Measurements from ENCODE around the gene ARMC9. TPM values are rescaled to one million over a fixed set of nuclear protein-coding genes. Genes with fewer than 3 reads are reported as not detected.

Gene ARMC9
- total and polyA plus RNA-seq, 2 experiments from 2014 or later: 22.5 to 23.7 TPM

DNA sequence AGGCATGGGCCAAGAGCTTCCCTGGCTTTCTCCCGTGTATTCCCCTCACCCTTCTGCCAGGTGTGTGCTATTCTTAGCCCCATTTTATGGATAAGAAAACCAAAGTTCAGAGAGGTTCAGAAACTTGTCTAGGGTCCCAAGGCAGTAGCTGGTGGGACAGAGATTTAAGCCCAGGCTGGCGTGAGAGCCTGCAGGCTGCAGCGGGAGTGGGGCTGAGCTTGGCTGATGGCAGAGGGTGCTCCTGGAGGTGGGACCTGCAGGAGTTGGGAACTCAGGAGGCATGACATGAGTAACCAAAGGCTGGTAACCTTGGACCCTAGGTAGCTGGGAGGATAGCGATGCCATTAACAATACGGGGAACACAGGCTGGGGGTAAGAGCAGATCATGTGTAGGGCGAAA, 109.8 kb downstream of the ARMC9 start:
- Histone ChIP-seq H3K27ac (no peak overlapping the region), H3K4me1 (ENCODE audit: insufficient read depth) (peaks cover 9% of the 10 kb centered on the region), H3K4me3 (no peak overlapping the region), H3K36me3 (replicated peaks; ENCODE audit: insufficient read depth, low read depth) (no peaks in the 10 kb centered on the region), H3K9me2 (replicated peaks; ENCODE audit: insufficient read depth) (no peaks in the 10 kb centered on the region), H4K20me1 (ENCODE audit: insufficient read depth, poor library complexity, severe bottlenecking) (no peaks in the 10 kb centered on the region), H3K27me3 (no peaks in the 10 kb centered on the region), H3K4me2 (no peak overlapping the region), H2AFZ (no peak overlapping the region), H3K9me3 (ENCODE audit: low read depth) (no peaks in the 10 kb centered on the region), H3K79me2 (no peaks in the 10 kb centered on the region)
- no peak for TF ChIP-seq EZH2 (IDR thresholded peaks at IDR 0.05; ENCODE audit: borderline replicate concordance)
- TF ChIP-seq, protein P1, sequence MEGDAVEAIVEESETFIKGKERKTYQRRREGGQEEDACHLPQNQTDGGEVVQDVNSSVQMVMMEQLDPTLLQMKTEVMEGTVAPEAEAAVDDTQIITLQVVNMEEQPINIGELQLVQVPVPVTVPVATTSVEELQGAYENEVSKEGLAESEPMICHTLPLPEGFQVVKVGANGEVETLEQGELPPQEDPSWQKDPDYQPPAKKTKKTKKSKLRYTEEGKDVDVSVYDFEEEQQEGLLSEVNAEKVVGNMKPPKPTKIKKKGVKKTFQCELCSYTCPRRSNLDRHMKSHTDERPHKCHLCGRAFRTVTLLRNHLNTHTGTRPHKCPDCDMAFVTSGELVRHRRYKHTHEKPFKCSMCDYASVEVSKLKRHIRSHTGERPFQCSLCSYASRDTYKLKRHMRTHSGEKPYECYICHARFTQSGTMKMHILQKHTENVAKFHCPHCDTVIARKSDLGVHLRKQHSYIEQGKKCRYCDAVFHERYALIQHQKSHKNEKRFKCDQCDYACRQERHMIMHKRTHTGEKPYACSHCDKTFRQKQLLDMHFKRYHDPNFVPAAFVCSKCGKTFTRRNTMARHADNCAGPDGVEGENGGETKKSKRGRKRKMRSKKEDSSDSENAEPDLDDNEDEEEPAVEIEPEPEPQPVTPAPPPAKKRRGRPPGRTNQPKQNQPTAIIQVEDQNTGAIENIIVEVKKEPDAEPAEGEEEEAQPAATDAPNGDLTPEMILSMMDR (IDR thresholded peaks at IDR 0.05; ENCODE audit: poor library complexity): no peak
- no peak for TF ChIP-seq EZH2phosphoT487 (IDR thresholded peaks at IDR 0.05; ENCODE audit: low read depth, severe bottlenecking, unreplicated experiment)
- no peak for DNase-seq (ENCODE audit: low spot score)
- WGBS (ENCODE audit: low lambda C conversion rate, missing lambda C conversion rate): over 99% methylated on average over 6 of the region's 6 CpGs

DNA sequence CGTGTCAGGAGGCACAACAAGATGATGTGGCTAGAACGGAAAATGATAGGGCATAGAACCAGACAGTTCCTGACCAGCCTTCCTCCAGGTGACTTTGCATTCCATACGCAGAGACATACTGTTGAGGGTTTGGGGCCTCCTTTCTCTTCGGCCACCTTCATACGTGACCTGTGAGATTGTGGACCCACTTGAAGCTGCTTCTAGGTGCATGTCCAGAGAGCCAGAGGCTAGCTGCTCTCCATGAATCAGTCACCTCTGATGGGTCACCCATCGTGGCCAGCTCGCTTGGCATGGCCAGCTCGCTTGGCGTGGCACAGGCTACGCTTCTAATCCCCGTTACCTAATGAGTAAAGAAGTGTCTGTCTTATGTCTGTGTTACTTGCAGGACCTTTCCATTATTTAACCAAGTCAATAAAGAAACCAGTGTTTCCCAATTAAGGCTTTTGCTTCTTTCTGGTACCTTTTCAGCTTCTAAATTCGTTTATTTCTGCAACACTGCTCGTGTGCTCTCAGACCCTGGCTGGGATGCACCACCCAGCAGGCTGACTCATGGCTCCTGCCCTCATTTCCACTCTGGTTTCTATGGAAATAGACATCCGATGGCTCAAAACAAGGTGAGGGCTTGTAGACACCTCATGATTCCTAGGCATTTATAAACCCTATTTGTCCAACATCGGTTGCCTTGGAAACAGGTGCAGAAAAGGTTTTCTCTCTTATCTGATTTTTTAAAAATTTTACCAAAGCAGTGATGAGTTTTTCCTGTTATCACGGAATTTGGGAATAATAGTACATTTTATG, 110.4 kb downstream of the ARMC9 start:
- Histone ChIP-seq H3K79me2 (no peaks in the 10 kb centered on the region), H3K27ac (no peak overlapping the region), H3K9me2 (replicated peaks; ENCODE audit: insufficient read depth) (no peaks in the 10 kb centered on the region), H3K4me2 (no peak overlapping the region), H3K9me3 (ENCODE audit: low read depth) (no peaks in the 10 kb centered on the region), H2AFZ (no peak overlapping the region), H4K20me1 (ENCODE audit: insufficient read depth, poor library complexity, severe bottlenecking) (no peaks in the 10 kb centered on the region), H3K4me1 (ENCODE audit: insufficient read depth) (peaks cover 9% of the 10 kb centered on the region), H3K36me3 (replicated peaks; ENCODE audit: insufficient read depth, low read depth) (no peaks in the 10 kb centered on the region), H3K4me3 (no peak overlapping the region), H3K27me3 (no peaks in the 10 kb centered on the region)
- peak; percentile 28 for DNase-seq (ENCODE audit: low spot score)
- 93% methylated on average over 16 of the region's 16 CpGs for WGBS (ENCODE audit: low lambda C conversion rate, missing lambda C conversion rate)
- TF ChIP-seq, protein P1 (IDR thresholded peaks at IDR 0.05; ENCODE audit: poor library complexity): no peak
- no peak for TF ChIP-seq EZH2phosphoT487 (IDR thresholded peaks at IDR 0.05; ENCODE audit: low read depth, severe bottlenecking, unreplicated experiment)
- TF ChIP-seq EZH2 (IDR thresholded peaks at IDR 0.05; ENCODE audit: borderline replicate concordance): no peak

DNA sequence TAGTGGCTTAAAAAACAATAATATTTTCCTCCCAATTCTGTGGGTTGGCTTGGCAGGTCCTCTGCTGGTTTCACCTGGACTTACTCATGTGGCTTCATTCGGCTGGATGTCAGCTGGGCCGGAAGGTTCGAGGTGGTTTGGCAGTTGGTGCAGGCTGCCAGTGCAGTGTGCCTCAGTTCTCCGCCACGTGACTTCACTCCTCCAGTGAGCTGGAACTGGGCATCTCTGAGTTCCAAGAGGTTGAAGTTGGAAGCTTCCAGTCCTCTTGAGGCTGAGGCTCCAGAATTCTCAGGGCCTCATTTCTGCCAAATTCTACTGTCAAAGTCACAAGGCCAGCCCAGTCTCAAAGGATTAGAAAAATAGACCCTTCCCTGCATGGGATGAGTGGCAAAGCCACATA, 113.6 kb downstream of the ARMC9 start:
- Histone ChIP-seq H3K4me3 (no peak overlapping the region), H2AFZ (no peak overlapping the region), H3K36me3 (replicated peaks; ENCODE audit: insufficient read depth, low read depth) (no peaks in the 10 kb centered on the region), H3K4me1 (ENCODE audit: insufficient read depth) (no peaks in the 10 kb centered on the region), H3K79me2 (no peaks in the 10 kb centered on the region), H3K9me3 (ENCODE audit: low read depth) (peaks cover 7% of the 10 kb centered on the region), H3K9me2 (replicated peaks; ENCODE audit: insufficient read depth) (no peaks in the 10 kb centered on the region), H4K20me1 (ENCODE audit: insufficient read depth, poor library complexity, severe bottlenecking) (no peaks in the 10 kb centered on the region), H3K27me3 (no peaks in the 10 kb centered on the region), H3K4me2 (no peak overlapping the region), H3K27ac (no peak overlapping the region)
- TF ChIP-seq, protein P1 (IDR thresholded peaks at IDR 0.05; ENCODE audit: poor library complexity): no peak
- no peak for TF ChIP-seq EZH2phosphoT487 (IDR thresholded peaks at IDR 0.05; ENCODE audit: low read depth, severe bottlenecking, unreplicated experiment)
- no peak for TF ChIP-seq EZH2 (IDR thresholded peaks at IDR 0.05; ENCODE audit: borderline replicate concordance)
- no peak for DNase-seq (ENCODE audit: low spot score)
- 99% methylated on average over 5 of the region's 5 CpGs for WGBS (ENCODE audit: low lambda C conversion rate, missing lambda C conversion rate)
